Measurements from ENCODE around the gene PLAGL1. TPM values are rescaled to one million over a fixed set of nuclear protein-coding genes. Genes with fewer than 3 reads are reported as not detected.

The PLAGL1 gene
- total and polyA plus RNA-seq, 2 experiments from 2014 or later = 22.8 to 43.8 TPM

DNA sequence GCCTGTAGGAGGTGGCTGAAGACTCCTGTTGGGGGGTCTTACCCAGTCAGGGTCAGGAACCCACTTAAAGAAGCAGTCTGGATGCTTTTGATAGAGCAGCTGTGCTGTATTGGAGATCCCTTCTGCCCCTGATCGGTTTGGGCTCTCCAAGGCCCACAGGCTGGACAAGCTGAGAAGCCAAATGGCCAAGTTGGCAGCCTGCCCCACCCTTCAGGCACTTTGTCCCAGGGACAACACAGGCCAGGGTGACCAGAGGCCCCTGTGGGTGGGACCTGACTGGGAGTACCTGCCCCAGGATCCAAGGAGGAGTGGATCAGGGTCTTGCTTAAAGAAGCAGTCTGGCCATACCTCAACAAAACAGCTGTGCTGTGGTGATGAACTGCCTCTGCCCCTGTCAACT lies 95.4 kb downstream of the PLAGL1 start:
- no peak overlapping the region for H3K9ac ChIP-seq
- TF ChIP-seq EZH2 (IDR thresholded peaks at IDR 0.05; ENCODE audit: insufficient read depth, poor library complexity, severe bottlenecking) (no peak), EZH2phosphoT487 (IDR thresholded peaks at IDR 0.05; ENCODE audit: insufficient read depth, low read depth) (no peak)
- H3K9me2 ChIP-seq (ENCODE audit: insufficient read depth) = no peaks in the 10 kb centered on the region
- DNase-seq = no peak
- H3K4me1 ChIP-seq (ENCODE audit: insufficient read depth) = no peaks in the 10 kb centered on the region
- no peaks in the 10 kb centered on the region for H3K79me2 ChIP-seq (ENCODE audit: insufficient read depth)
- no peaks in the 10 kb centered on the region for H3K9me3 ChIP-seq (ENCODE audit: low read depth)
- 50 to 86% methylated on average over 1 of the region's 1 CpG for whole genome bisulfite sequencing, 2 experiments (ENCODE audit: low coverage in 1 of 2, low lambda C conversion rate in 2 of 2, missing lambda C conversion rate in 2 of 2)
- H3K27me3 ChIP-seq (replicated peaks; ENCODE audit: insufficient read depth) = no peaks in the 10 kb centered on the region
- no peak overlapping the region for H3K27ac ChIP-seq
- H3K4me2 ChIP-seq (ENCODE audit: unreplicated experiment) = no peak overlapping the region
- no peaks in the 10 kb centered on the region for H4K20me1 ChIP-seq (ENCODE audit: insufficient read depth)
- no peak overlapping the region for H2AFZ ChIP-seq
- in situ Hi-C loops (cut with MboI) = no loop called here
- no peak overlapping the region for H3K4me3 ChIP-seq
- no peaks in the 10 kb centered on the region for H3F3A ChIP-seq (ENCODE audit: insufficient read depth)
- no peaks in the 10 kb centered on the region for H3K36me3 ChIP-seq (ENCODE audit: low read depth)

DNA sequence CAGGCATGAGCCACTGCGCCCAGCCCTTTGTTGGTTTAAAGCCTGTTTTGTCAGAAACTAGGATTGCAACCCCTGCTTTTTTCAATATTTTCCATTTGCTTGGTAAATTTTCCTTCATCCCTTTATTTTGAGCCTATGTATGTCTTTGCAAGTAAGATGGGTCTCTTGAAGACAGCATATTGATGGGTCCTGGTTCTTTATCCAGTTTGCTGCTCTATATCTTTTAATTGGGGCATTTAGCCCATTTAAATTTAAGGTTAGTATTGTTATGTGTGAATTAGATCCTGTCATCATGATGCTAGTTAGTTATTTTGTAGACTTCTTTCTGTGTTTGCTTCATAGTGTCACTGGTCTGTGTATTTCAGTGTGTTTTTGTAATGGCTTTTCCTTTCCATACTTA lies 97.0 kb downstream of the PLAGL1 start:
- Histone ChIP-seq H3K27ac (no peak overlapping the region), H3K36me3 (ENCODE audit: low read depth) (no peaks in the 10 kb centered on the region), H3K4me2 (ENCODE audit: unreplicated experiment) (no peak overlapping the region), H3K79me2 (ENCODE audit: insufficient read depth) (no peaks in the 10 kb centered on the region), H3K27me3 (replicated peaks; ENCODE audit: insufficient read depth) (no peaks in the 10 kb centered on the region), H3K9me3 (ENCODE audit: low read depth) (no peaks in the 10 kb centered on the region), H4K20me1 (ENCODE audit: insufficient read depth) (no peaks in the 10 kb centered on the region), H3K9ac (no peak overlapping the region), H3F3A (ENCODE audit: insufficient read depth) (no peaks in the 10 kb centered on the region), H2AFZ (no peak overlapping the region), H3K9me2 (ENCODE audit: insufficient read depth) (no peaks in the 10 kb centered on the region), H3K4me1 (ENCODE audit: insufficient read depth) (no peaks in the 10 kb centered on the region), H3K4me3 (no peak overlapping the region)
- no peak for TF ChIP-seq EZH2phosphoT487 (IDR thresholded peaks at IDR 0.05; ENCODE audit: insufficient read depth, low read depth)
- TF ChIP-seq EZH2 (IDR thresholded peaks at IDR 0.05; ENCODE audit: insufficient read depth, poor library complexity, severe bottlenecking) = no peak
- 61 to 83% methylated on average over 1 of the region's 1 CpG for WGBS, 2 experiments (ENCODE audit: low coverage in 1 of 2, low lambda C conversion rate in 2 of 2, missing lambda C conversion rate in 2 of 2)
- no peak for DNase-seq
- in situ Hi-C loops (cut with MboI) = no loop called here

DNA sequence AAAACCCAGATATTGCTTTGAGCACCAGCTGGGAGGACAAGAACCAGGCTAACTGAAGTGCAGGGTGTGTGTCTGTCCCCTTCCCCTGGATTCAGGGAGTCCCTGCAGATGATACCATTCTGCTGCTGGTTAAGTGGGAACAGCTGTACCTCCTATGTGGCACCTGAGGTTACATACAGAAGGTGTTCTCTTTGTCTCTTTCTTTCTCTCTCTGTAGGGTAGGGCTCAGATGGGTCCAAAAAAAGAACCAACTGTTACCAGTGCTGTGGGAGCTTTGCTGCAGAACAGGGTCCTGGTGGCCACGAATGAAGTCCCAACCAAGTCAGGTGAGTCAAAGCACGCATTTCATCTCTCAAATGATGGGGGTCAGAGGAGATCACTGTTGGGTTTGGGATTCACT lies 105.2 kb downstream of the PLAGL1 start:
- Histone ChIP-seq H3F3A (ENCODE audit: insufficient read depth) (no peaks in the 10 kb centered on the region), H3K4me2 (ENCODE audit: unreplicated experiment) (no peak overlapping the region), H3K9ac (no peak overlapping the region), H3K27me3 (replicated peaks; ENCODE audit: insufficient read depth) (no peaks in the 10 kb centered on the region), H2AFZ (no peak overlapping the region), H3K36me3 (ENCODE audit: low read depth) (no peaks in the 10 kb centered on the region), H3K9me3 (ENCODE audit: low read depth) (no peaks in the 10 kb centered on the region), H3K4me1 (ENCODE audit: insufficient read depth) (no peaks in the 10 kb centered on the region), H3K79me2 (ENCODE audit: insufficient read depth) (no peaks in the 10 kb centered on the region), H3K9me2 (ENCODE audit: insufficient read depth) (no peaks in the 10 kb centered on the region), H4K20me1 (ENCODE audit: insufficient read depth) (no peaks in the 10 kb centered on the region), H3K27ac (no peak overlapping the region), H3K4me3 (no peak overlapping the region)
- in situ Hi-C loops (cut with MboI) = no loop called here
- DNase-seq = no peak
- TF ChIP-seq EZH2 (IDR thresholded peaks at IDR 0.05; ENCODE audit: insufficient read depth, poor library complexity, severe bottlenecking) = no peak
- TF ChIP-seq EZH2phosphoT487 (IDR thresholded peaks at IDR 0.05; ENCODE audit: insufficient read depth, low read depth) = no peak
- WGBS, 2 experiments (ENCODE audit: low coverage in 1 of 2, low lambda C conversion rate in 2 of 2, missing lambda C conversion rate in 2 of 2) = 88 to 98% methylated on average over 2 of the region's 2 CpGs

DNA sequence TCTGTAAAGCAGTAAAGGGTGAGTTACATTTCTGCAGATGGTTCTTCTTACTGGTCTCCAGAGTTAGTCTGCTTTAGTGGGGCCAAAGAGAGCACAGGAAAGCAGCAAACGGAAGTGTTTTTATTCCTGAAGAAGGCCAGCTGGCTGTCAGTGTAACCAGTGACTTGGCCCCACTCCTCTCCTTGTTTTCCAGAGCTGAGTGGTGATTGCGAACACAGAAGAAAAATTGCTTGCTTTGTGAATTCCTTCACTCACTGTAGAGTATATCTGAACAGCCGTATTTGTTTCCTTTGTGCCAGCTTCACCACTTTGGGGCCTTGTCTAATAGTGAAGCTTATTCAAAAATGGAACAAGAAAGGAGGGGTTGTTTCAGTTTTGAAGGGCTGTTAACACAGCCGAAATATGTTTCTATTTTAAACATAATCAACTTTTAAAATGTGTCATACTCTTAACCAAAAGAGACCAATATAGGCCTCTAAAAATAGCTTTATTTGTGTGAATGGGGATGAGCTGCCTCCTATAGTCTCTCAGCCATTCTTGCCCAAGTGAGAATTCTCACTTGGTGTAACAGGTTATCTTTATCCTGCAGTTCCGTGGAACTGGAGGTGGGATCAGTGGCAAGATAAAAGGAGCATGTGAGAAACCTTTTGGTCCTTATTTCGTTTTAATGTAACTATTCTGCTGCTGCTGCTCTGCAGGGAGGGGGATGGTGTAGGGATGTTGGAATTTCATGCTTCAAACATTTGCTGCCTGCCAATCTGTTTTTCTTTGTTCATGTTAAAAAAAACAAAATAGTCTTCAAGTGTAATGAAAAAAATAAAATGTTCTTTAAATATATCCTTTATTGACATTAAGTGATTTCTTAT lies 105.9 kb downstream of the PLAGL1 start:
- no peaks in the 10 kb centered on the region for H3F3A ChIP-seq (ENCODE audit: insufficient read depth)
- H3K27ac ChIP-seq = no peak overlapping the region
- H4K20me1 ChIP-seq (ENCODE audit: insufficient read depth) = no peaks in the 10 kb centered on the region
- no peaks in the 10 kb centered on the region for H3K9me2 ChIP-seq (ENCODE audit: insufficient read depth)
- in situ Hi-C loops (cut with MboI) = no loop called here
- H3K9ac ChIP-seq = no peak overlapping the region
- H3K36me3 ChIP-seq (ENCODE audit: low read depth) = no peaks in the 10 kb centered on the region
- H3K4me1 ChIP-seq (ENCODE audit: insufficient read depth) = no peaks in the 10 kb centered on the region
- H3K79me2 ChIP-seq (ENCODE audit: insufficient read depth) = no peaks in the 10 kb centered on the region
- H3K4me2 ChIP-seq (ENCODE audit: unreplicated experiment) = no peak overlapping the region
- no peaks in the 10 kb centered on the region for H3K27me3 ChIP-seq (replicated peaks; ENCODE audit: insufficient read depth)
- peak overlapping the region; percentile 39 for H2AFZ ChIP-seq
- 29 to 31% methylated on average over 6 of the region's 6 CpGs for WGBS, 2 experiments (ENCODE audit: low coverage in 1 of 2, low lambda C conversion rate in 2 of 2, missing lambda C conversion rate in 2 of 2)
- no peak for TF ChIP-seq EZH2phosphoT487 (IDR thresholded peaks at IDR 0.05; ENCODE audit: insufficient read depth, low read depth)
- TF ChIP-seq EZH2 (IDR thresholded peaks at IDR 0.05; ENCODE audit: insufficient read depth, poor library complexity, severe bottlenecking) = no peak
- no peaks in the 10 kb centered on the region for H3K9me3 ChIP-seq (ENCODE audit: low read depth)
- peak; percentile 3 for DNase-seq
- no peak overlapping the region for H3K4me3 ChIP-seq

All from GM23248 (cell line).